Coronary artery (tissue), 2 donors: Measurements from ENCODE around the gene SLC7A4.

ENCODE experiments used
- DNase-seq: peaks from one replicate; pipeline ENCODE4 v3.0.0-alpha.2; 2017; ENCODE audit warnings: low spot score
- H3K27ac ChIP-seq, 2 donors: fragments of 200-600 bp; sonication (generic); one replicate each; pipeline ENCODE4 v1.5.1; 2016 to 2019
- H3K4me3 ChIP-seq: fragments of 200-600 bp; sonication (generic); 2 replicates; pipeline ENCODE4 v1.5.1; 2016; ENCODE audit warnings: mild to moderate bottlenecking, moderate library complexity
- CTCF ChIP-seq: fragments of 200-600 bp; sonication (generic); IDR thresholded peaks from one replicate; pipeline ENCODE4 v1.5.1; 2019; ENCODE audit warnings: antibody characterized with exemption

SLC7A4 gene

GRCh38 chr22:20981787-20982562, 50.4 kb downstream of the SLC7A4 start, which contains the start of gene LZTR1:
TSS of gene LZTR1 (plus strand) at chr22:20982297. CDS start at chr22:20982372, 75 bp downstream.
- Histone ChIP-seq H3K27ac (peak within 1 kb of the TSS; percentile 89 to 90), H3K4me3 (peak within 1 kb of the TSS; percentile 91)
- DNase-seq = peak; percentile 84
- peak; percentile 23 for TF ChIP-seq CTCF

- no peak for DNase-seq
- Histone ChIP-seq H3K4me3 (peak overlapping the region; percentile 91), H3K27ac (peak overlapping the region; percentile 89 to 90)
- no peak for TF ChIP-seq CTCF
These were observed 51.2 kb downstream of the SLC7A4 start for GRCh38 chr22:20980938-20981722.

GRCh38 chr22:20980523-20980922, 51.8 kb downstream of the SLC7A4 start:
- no peak for TF ChIP-seq CTCF
- no peak overlapping the region for H3K27ac ChIP-seq
- DNase-seq = no peak
- H3K4me3 ChIP-seq = no peak overlapping the region

DNA sequence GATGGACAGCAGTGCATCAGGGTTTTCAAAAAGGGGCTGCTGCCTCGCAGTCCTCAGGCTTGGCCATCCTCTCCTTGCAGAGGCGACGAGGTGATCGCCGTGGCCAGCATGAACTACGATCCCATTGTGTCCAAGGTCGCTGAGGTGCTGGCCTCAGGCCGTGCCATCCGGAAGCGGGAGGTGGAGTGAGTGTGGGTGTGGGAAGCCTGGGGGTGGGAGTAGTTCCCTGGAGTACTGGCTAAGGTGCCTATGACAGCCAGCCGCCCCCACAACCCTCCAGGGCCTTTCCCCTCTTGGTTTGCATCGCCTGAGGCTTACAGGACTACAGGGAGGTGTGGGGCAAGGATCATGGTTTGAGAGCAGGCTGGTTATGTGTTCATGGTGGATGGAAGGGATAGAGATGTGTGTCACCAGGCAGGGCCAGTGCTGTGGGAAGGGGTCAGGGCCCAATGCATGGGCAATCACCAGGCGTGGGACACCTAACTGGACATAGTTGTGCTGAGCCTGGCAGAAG, 52.4 kb downstream of the SLC7A4 start:
- TF ChIP-seq CTCF = no peak
- Histone ChIP-seq H3K27ac (no peak overlapping the region), H3K4me3 (peak overlapping the region; percentile 30)
- no peak for DNase-seq

GRCh38 chr22:20979243-20979809, 53.0 kb downstream of the SLC7A4 start:
- peak overlapping the region; percentile 30 for H3K4me3 ChIP-seq
- no peak for DNase-seq
- no peak overlapping the region for H3K27ac ChIP-seq
- TF ChIP-seq CTCF = no peak
